ENCODE measurements around the gene HHIPL2. TPM values are rescaled to one million over a fixed set of nuclear protein-coding genes. Genes with fewer than 3 reads are reported as not detected.

The HHIPL2 gene
- total and polyA plus RNA-seq, 2 donors, result 0.33 to 0.57 TPM

DNA sequence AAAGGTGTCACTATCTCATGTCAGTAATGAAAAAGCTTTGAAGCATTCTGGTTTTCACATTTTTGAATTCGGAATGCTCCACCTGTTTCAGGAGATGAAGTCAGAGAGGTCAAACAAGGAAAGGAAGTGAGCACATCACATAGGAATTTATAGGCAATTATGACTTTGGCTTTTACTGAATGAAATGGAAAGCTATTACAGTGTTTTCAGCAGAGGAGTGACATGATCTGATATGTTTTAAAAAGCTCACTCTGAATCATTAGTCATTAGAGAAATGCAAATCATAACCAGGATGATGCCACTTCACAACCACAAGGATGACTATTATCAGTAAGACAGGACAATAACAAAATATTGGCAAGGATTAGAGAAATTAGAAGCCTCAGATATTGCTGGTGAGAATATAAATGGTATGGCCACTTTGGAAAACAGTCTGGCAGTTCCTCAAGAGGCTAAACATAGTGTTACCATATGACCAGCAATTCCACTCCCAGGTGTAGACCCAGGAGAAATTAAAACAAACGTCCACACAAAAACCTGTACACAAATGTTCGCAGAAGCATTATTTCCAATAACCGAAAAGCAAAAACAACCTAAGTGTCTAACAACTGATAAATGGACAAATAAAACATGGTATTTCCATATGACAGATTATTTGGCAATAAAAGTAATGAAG is 34.3 kb upstream of the HHIPL2 start:
- H3K4me3 ChIP-seq (ENCODE audit: low read length in 2 of 2), result no peak overlapping the region
- no peaks in the 10 kb centered on the region for H3K4me1 ChIP-seq (ENCODE audit: control insufficient read depth in 2 of 2, insufficient read depth in 2 of 2, low read length in 2 of 2)
- DNase-seq (ENCODE audit: low read depth in 6 of 9, low spot score in 9 of 9), result no peak
- H3K27ac ChIP-seq (ENCODE audit: low read depth in 1 of 2, low read length in 1 of 2), result no peak overlapping the region
- no peaks in the 10 kb centered on the region for H3K9me3 ChIP-seq (ENCODE audit: control insufficient read depth in 2 of 2, insufficient read depth in 1 of 2, low read length in 1 of 2)
- H3K27me3 ChIP-seq (ENCODE audit: control insufficient read depth in 2 of 2, insufficient read depth in 1 of 2, low read length in 1 of 2), result no peaks in the 10 kb centered on the region
- H3K36me3 ChIP-seq (ENCODE audit: control insufficient read depth in 2 of 2, insufficient read depth in 2 of 2, low read length in 1 of 2), result peaks cover 3 to 24% of the 10 kb centered on the region in 2 donors
- 97% methylated on average over 4 of the region's 4 CpGs for WGBS

GRCh38 chr1:222579316-222579715 is 31.4 kb upstream of the HHIPL2 start:
- H3K27me3 ChIP-seq (ENCODE audit: control insufficient read depth in 2 of 2, insufficient read depth in 1 of 2, low read length in 1 of 2), result no peaks in the 10 kb centered on the region
- no peaks in the 10 kb centered on the region for H3K9me3 ChIP-seq (ENCODE audit: control insufficient read depth in 2 of 2, insufficient read depth in 1 of 2, low read length in 1 of 2)
- H3K27ac ChIP-seq (ENCODE audit: low read depth in 1 of 2, low read length in 1 of 2), result no peak overlapping the region
- H3K4me1 ChIP-seq (ENCODE audit: control insufficient read depth in 2 of 2, insufficient read depth in 2 of 2, low read length in 2 of 2), result no peaks in the 10 kb centered on the region
- H3K4me3 ChIP-seq (ENCODE audit: low read length in 2 of 2), result no peak overlapping the region
- over 99% methylated on average over 3 of the region's 3 CpGs for WGBS
- H3K36me3 ChIP-seq (ENCODE audit: control insufficient read depth in 2 of 2, insufficient read depth in 2 of 2, low read length in 1 of 2), result peaks cover 3 to 25% of the 10 kb centered on the region in 2 donors
- no peak for DNase-seq (ENCODE audit: low read depth in 6 of 9, low spot score in 9 of 9)

DNA sequence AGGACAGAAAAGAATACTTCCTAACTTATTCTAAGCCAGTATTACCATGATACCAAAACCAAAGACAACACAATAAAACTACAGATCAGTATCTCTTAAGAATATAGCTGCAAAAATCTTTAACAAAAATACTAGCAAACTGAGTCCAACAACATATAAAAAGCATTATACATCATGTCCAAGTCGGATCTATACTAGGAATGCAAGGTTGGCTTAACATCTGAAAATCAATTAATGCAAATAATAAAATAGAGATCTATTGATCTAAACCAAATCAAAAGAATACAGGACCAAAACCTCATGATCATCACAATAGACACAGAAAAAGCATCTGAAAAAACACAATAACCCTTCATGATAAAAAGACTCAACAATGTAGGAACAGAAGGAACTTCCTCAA is 22.9 kb upstream of the HHIPL2 start:
- no peaks in the 10 kb centered on the region for H3K9me3 ChIP-seq (ENCODE audit: control insufficient read depth in 2 of 2, insufficient read depth in 1 of 2, low read length in 1 of 2)
- no peaks in the 10 kb centered on the region for H3K4me1 ChIP-seq (ENCODE audit: control insufficient read depth in 2 of 2, insufficient read depth in 2 of 2, low read length in 2 of 2)
- DNase-seq (ENCODE audit: low read depth in 6 of 9, low spot score in 9 of 9), result no peak
- no peaks in the 10 kb centered on the region for H3K27me3 ChIP-seq (ENCODE audit: control insufficient read depth in 2 of 2, insufficient read depth in 1 of 2, low read length in 1 of 2)
- H3K4me3 ChIP-seq (ENCODE audit: low read length in 2 of 2), result no peak overlapping the region
- WGBS, result 97% methylated on average over 1 of the region's 1 CpG
- no peak overlapping the region for H3K27ac ChIP-seq (ENCODE audit: low read depth in 1 of 2, low read length in 1 of 2)
- peaks cover 0 to 17% of the 10 kb centered on the region in 2 donors for H3K36me3 ChIP-seq (ENCODE audit: control insufficient read depth in 2 of 2, insufficient read depth in 2 of 2, low read length in 1 of 2)

DNA sequence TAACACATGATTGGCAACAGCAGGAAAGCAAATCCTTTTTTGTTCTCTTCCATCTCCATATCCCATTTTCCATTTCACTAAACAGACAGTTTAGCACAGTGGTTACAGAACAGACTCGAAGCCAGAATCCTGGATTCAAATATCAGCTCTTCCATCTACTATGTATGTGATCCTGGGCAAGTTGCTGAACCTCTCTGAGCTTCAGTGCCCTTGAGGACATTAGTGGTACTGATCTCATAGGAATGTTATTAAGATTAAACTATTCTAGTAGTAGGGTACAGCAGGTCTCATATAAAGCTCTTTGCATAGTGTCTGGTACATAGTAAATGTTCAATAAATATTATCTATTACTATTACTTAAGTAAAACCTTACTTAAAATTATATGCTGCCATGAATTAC is 13.8 kb upstream of the HHIPL2 start:
- no peak overlapping the region for H3K4me3 ChIP-seq (ENCODE audit: low read length in 2 of 2)
- no peak overlapping the region for H3K27ac ChIP-seq (ENCODE audit: low read depth in 1 of 2, low read length in 1 of 2)
- H3K4me1 ChIP-seq (ENCODE audit: control insufficient read depth in 2 of 2, insufficient read depth in 2 of 2, low read length in 2 of 2), result no peaks in the 10 kb centered on the region
- H3K36me3 ChIP-seq (ENCODE audit: control insufficient read depth in 2 of 2, insufficient read depth in 2 of 2, low read length in 1 of 2), result peaks cover 4 to 27% of the 10 kb centered on the region in 2 donors
- H3K9me3 ChIP-seq (ENCODE audit: control insufficient read depth in 2 of 2, insufficient read depth in 1 of 2, low read length in 1 of 2), result no peaks in the 10 kb centered on the region
- no peaks in the 10 kb centered on the region for H3K27me3 ChIP-seq (ENCODE audit: control insufficient read depth in 2 of 2, insufficient read depth in 1 of 2, low read length in 1 of 2)
- no peak for DNase-seq (ENCODE audit: low read depth in 6 of 9, low spot score in 9 of 9)
- whole genome bisulfite sequencing, result 97% methylated on average over 1 of the region's 1 CpG

DNA sequence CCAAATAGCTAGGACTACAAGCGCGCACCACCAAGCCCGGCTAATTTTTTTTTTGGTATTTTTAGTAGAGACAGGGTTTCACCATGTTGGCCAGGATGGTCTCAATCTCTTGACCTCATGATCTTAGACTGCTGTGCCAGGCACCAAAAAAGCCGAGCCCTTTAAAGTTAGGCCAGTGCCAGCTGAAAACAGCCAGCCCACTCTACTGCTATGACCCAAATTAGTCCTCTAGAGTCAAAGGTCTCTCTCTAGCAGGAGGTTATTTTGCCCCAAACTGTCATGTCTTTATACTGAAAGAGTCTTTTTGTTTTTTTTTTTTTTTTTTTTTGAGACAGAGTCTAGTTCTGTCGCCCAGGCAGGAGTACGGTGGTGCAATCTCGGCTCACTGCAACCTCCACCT is 9.7 kb upstream of the HHIPL2 start:
- 98% methylated on average over 7 of the region's 7 CpGs for WGBS
- Histone ChIP-seq H3K4me3 (ENCODE audit: low read length in 2 of 2) (no peak overlapping the region), H3K36me3 (ENCODE audit: control insufficient read depth in 2 of 2, insufficient read depth in 2 of 2, low read length in 1 of 2) (peaks cover 4 to 25% of the 10 kb centered on the region in 2 donors)

DNA sequence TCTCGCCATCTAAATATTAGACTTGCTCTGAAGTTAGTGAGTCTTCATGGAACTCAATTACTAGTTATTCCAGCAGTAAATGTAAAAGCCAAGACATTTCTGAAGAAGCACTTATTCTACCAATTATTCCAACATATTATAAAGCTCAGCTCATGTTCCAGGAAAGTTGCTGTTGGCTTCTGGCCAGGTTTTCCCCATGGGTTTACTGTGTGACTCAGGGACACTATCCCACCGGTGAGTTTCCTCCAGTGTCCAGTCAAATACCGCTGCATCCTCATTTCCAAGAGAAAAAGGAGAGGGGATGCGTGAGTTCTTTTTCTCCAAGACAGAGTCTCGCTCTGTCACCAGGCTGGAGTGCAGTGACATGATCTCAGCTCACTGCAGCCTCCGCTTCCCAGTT is 9.2 kb upstream of the HHIPL2 start:
- Histone ChIP-seq H3K9me3 (ENCODE audit: control insufficient read depth in 2 of 2, insufficient read depth in 1 of 2, low read length in 1 of 2) (no peaks in the 10 kb centered on the region), H3K4me1 (ENCODE audit: control insufficient read depth in 2 of 2, insufficient read depth in 2 of 2, low read length in 2 of 2) (no peaks in the 10 kb centered on the region), H3K36me3 (ENCODE audit: control insufficient read depth in 2 of 2, insufficient read depth in 2 of 2, low read length in 1 of 2) (peaks cover 4 to 25% of the 10 kb centered on the region in 2 donors), H3K4me3 (ENCODE audit: low read length in 2 of 2) (no peak overlapping the region), H3K27ac (ENCODE audit: low read depth in 1 of 2, low read length in 1 of 2) (no peak overlapping the region), H3K27me3 (ENCODE audit: control insufficient read depth in 2 of 2, insufficient read depth in 1 of 2, low read length in 1 of 2) (no peaks in the 10 kb centered on the region)
- WGBS, result 89% methylated on average over 6 of the region's 6 CpGs
- no peak for DNase-seq (ENCODE audit: low read depth in 6 of 9, low spot score in 9 of 9)

More for the DNA sequence above, 9.7 kb upstream of the HHIPL2 start:
- no peak for DNase-seq (ENCODE audit: low read depth in 6 of 9, low spot score in 9 of 9)
- H3K27me3 ChIP-seq (ENCODE audit: control insufficient read depth in 2 of 2, insufficient read depth in 1 of 2, low read length in 1 of 2), result no peaks in the 10 kb centered on the region
- no peaks in the 10 kb centered on the region for H3K9me3 ChIP-seq (ENCODE audit: control insufficient read depth in 2 of 2, insufficient read depth in 1 of 2, low read length in 1 of 2)
- no peaks in the 10 kb centered on the region for H3K4me1 ChIP-seq (ENCODE audit: control insufficient read depth in 2 of 2, insufficient read depth in 2 of 2, low read length in 2 of 2)
- no peak overlapping the region for H3K27ac ChIP-seq (ENCODE audit: low read depth in 1 of 2, low read length in 1 of 2)

GRCh38 chr1:222555992-222556615 is 8.2 kb upstream of the HHIPL2 start:
- no peak for DNase-seq (ENCODE audit: low read depth in 6 of 9, low spot score in 9 of 9)
- H3K27me3 ChIP-seq (ENCODE audit: control insufficient read depth in 2 of 2, insufficient read depth in 1 of 2, low read length in 1 of 2), result no peaks in the 10 kb centered on the region
- no peaks in the 10 kb centered on the region for H3K4me1 ChIP-seq (ENCODE audit: control insufficient read depth in 2 of 2, insufficient read depth in 2 of 2, low read length in 2 of 2)
- 96% methylated on average over 2 of the region's 2 CpGs for WGBS
- H3K9me3 ChIP-seq (ENCODE audit: control insufficient read depth in 2 of 2, insufficient read depth in 1 of 2, low read length in 1 of 2), result no peaks in the 10 kb centered on the region
- H3K4me3 ChIP-seq (ENCODE audit: low read length in 2 of 2), result no peak overlapping the region
- no peak overlapping the region for H3K27ac ChIP-seq (ENCODE audit: low read depth in 1 of 2, low read length in 1 of 2)
- H3K36me3 ChIP-seq (ENCODE audit: control insufficient read depth in 2 of 2, insufficient read depth in 2 of 2, low read length in 1 of 2), result peaks cover 4 to 19% of the 10 kb centered on the region in 2 donors

DNA sequence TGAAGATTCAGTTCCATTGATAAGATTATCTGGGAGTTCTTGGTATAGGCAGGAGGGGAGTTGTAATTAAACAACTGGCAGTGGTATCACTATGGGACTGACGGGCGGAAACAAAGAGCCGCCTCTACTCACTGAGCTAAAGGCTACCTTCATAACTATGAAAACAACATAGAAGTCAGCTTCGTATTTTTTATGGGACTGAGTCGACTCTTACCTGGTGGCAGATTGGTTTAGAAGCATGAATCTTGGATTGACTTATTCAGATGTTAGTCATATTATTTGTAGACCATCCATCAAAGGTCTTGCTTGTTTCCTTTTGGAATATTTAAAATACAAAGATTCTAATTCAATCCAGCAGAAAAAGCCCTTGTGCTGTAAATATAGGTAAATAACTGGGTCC is 6.3 kb upstream of the HHIPL2 start:
- Histone ChIP-seq H3K27me3 (ENCODE audit: control insufficient read depth in 2 of 2, insufficient read depth in 1 of 2, low read length in 1 of 2) (no peaks in the 10 kb centered on the region), H3K4me3 (ENCODE audit: low read length in 2 of 2) (no peak overlapping the region), H3K9me3 (ENCODE audit: control insufficient read depth in 2 of 2, insufficient read depth in 1 of 2, low read length in 1 of 2) (no peaks in the 10 kb centered on the region), H3K36me3 (ENCODE audit: control insufficient read depth in 2 of 2, insufficient read depth in 2 of 2, low read length in 1 of 2) (peaks cover 0 to 6% of the 10 kb centered on the region in 2 donors), H3K4me1 (ENCODE audit: control insufficient read depth in 2 of 2, insufficient read depth in 2 of 2, low read length in 2 of 2) (no peaks in the 10 kb centered on the region), H3K27ac (ENCODE audit: low read depth in 1 of 2, low read length in 1 of 2) (no peak overlapping the region)
- WGBS, result 98% methylated on average over 5 of the region's 5 CpGs
- DNase-seq (ENCODE audit: low read depth in 6 of 9, low spot score in 9 of 9), result no peak

- no peak for DNase-seq (ENCODE audit: low read depth in 6 of 9, low spot score in 9 of 9)
- WGBS, result 88% methylated on average over 5 of the region's 5 CpGs
- Histone ChIP-seq H3K27me3 (ENCODE audit: control insufficient read depth in 2 of 2, insufficient read depth in 1 of 2, low read length in 1 of 2) (peaks cover 0 to under 1% of the 10 kb centered on the region in 2 donors), H3K27ac (ENCODE audit: low read depth in 1 of 2, low read length in 1 of 2) (no peak overlapping the region), H3K9me3 (ENCODE audit: control insufficient read depth in 2 of 2, insufficient read depth in 1 of 2, low read length in 1 of 2) (no peaks in the 10 kb centered on the region), H3K4me3 (ENCODE audit: low read length in 2 of 2) (no peak overlapping the region), H3K4me1 (ENCODE audit: control insufficient read depth in 2 of 2, insufficient read depth in 2 of 2, low read length in 2 of 2) (no peaks in the 10 kb centered on the region), H3K36me3 (ENCODE audit: control insufficient read depth in 2 of 2, insufficient read depth in 2 of 2, low read length in 1 of 2) (peaks cover 0 to 6% of the 10 kb centered on the region in 2 donors)
These were observed 5.0 kb upstream of the HHIPL2 start for GRCh38 chr1:222552882-222553281.

All from thymus (tissue), 11 donors.